ENCODE data around the gene ULBP1. TPM values are rescaled to one million over a fixed set of nuclear protein-coding genes. Genes with fewer than 3 reads are reported as not detected.

The ULBP1 gene
- total RNA-seq, 4 donors from 2014 or later: 0.32 to 0.38 TPM; not detected in 2

DNA sequence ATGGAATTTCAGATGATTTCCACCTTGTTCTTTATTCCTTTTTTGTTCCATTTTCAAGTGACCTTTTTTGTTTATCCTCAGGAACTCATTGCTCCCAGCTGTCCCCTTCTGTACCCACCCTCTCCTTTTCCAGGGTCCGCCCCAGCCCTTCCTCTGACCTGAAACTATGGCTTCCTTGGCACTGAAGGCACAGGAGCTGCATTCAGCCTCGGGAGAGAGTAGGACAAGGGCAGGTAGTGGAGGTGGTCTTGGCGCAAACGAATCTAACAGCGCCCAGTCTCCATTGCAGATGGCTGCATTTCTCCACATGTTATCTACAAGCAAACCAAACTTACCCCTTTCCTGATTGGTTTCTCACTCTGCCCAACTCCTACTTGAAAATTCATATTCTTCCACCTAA lies 30.7 kb upstream of the ULBP1 start:
- peak in 1 of 2 donors; percentile 65 for DNase-seq (ENCODE audit: low spot score in 2 of 2)
- WGBS, 2 donors: 50 to 70% methylated on average over 5 of the region's 5 CpGs
- no peak for TF ChIP-seq POLR2A (IDR thresholded peaks at IDR 0.05)
- TF ChIP-seq, protein P1, sequence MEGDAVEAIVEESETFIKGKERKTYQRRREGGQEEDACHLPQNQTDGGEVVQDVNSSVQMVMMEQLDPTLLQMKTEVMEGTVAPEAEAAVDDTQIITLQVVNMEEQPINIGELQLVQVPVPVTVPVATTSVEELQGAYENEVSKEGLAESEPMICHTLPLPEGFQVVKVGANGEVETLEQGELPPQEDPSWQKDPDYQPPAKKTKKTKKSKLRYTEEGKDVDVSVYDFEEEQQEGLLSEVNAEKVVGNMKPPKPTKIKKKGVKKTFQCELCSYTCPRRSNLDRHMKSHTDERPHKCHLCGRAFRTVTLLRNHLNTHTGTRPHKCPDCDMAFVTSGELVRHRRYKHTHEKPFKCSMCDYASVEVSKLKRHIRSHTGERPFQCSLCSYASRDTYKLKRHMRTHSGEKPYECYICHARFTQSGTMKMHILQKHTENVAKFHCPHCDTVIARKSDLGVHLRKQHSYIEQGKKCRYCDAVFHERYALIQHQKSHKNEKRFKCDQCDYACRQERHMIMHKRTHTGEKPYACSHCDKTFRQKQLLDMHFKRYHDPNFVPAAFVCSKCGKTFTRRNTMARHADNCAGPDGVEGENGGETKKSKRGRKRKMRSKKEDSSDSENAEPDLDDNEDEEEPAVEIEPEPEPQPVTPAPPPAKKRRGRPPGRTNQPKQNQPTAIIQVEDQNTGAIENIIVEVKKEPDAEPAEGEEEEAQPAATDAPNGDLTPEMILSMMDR (IDR thresholded peaks at IDR 0.05): no peak
- no peak overlapping the region for H3K4me3 ChIP-seq (ENCODE audit: low read depth, poor library complexity, severe bottlenecking)
- intact Hi-C loops (cut with DNase I; ENCODE audit: low total_unique reads): loop anchor here (5.0 kb wide), 1 partner anchor 84 kb away; no protein-coding TSS in a partner anchor

DNA sequence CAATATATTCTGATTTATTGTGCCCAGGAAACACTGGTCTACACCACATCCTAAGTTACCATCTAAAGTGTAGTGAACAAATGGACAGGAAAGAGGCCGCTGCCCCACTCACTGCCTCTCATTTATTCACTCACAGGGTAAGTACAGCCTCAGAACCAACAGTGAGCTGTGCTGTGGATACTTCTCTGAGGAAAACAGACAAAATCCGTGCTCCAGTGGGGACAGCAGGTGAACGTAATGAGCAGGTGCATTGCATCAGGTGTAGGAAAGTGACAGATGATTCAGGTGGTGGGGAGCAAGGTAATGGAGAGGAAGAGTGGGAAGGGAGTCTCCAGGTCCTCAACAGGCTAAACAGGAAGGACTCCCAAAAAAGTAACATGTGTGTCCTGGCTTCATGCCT lies 30.3 kb upstream of the ULBP1 start:
- no peak for TF ChIP-seq POLR2A (IDR thresholded peaks at IDR 0.05)
- TF ChIP-seq, protein P1 (IDR thresholded peaks at IDR 0.05): no peak
- no peak overlapping the region for H3K4me3 ChIP-seq (ENCODE audit: low read depth, poor library complexity, severe bottlenecking)
- peak in 1 of 2 donors; percentile 60 for DNase-seq (ENCODE audit: low spot score in 2 of 2)
- intact Hi-C loops (cut with DNase I; ENCODE audit: low total_unique reads): loop anchor here (5.0 kb wide), 1 partner anchor 84 kb away; no protein-coding TSS in a partner anchor
- WGBS, 2 donors: 41 to 44% methylated on average over 3 of the region's 3 CpGs

DNA sequence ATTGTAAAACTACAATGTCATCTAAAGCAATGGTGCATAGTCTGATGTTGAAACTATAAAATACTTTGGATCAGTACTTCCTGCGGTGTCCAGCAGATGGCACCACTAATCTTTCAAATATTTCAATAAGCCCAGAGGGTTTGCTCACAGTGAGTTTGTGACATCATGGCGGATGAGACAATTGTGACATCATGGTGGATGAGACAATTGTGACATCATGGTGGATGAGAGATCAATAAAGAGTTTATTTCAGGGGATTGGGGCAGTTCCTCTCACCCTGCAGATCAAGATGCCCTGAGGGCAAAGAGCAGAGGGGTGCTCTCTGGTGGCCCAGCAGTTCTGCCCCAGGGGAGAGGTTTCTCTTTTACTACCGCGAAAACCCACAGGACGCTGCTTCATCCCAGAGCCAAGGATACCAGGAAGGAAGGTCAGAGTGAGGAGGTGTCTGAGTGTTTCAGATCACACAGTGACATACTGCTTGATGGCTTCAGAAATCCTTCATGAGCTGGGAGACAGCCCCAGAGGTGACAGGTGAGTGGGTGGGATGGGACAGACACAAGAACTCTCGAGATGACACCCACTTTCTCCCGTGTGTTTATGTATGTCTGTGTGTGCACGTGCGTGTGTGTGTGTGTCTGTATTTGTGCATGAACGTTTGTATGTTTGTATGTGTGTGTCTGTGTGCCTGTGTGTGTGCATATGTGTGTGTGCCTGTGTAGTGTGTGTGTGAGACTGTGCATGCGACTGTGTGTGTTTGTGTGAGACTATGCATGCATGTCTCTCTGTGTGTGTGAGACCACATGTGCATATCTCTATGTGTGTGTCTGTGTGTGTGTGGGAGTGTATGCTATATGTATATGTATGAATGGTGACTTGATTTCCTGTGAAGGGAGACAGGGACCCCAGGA lies 29.2 kb upstream of the ULBP1 start:
- TF ChIP-seq POLR2A (IDR thresholded peaks at IDR 0.05): no peak
- TF ChIP-seq, protein P1 (IDR thresholded peaks at IDR 0.05): peak in 2 of 3 donors; percentile 4 to 48
- WGBS, 2 donors: 35 to 37% methylated on average over 11 of the region's 11 CpGs
- intact Hi-C loops (cut with DNase I; ENCODE audit: low total_unique reads): loop anchor here (5.0 kb wide), 1 partner anchor 83 kb away; no protein-coding TSS in a partner anchor
- no peak overlapping the region for H3K4me3 ChIP-seq (ENCODE audit: low read depth, poor library complexity, severe bottlenecking)
- DNase-seq (ENCODE audit: low spot score in 2 of 2): peak; percentile 70 to 90

DNA sequence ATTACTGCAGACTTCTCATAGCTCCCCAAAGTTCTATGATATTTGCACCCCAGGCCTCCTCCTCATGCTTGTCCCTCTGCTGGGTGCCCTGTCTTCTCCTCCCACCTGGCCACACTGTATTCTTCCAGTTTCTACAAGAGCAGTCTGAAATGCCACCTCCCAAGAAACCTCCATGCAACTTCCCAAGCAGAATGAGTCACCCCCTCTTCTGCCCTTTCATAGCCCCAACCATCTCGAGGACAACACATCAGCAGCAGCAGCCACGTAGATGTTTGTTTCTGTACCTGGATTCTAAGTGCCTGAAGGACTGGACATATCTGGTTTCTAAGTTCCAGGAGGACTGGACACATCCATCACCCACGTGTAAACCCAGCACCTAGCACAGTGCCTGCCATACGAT lies 28.5 kb upstream of the ULBP1 start:
- TF ChIP-seq, protein P1 (IDR thresholded peaks at IDR 0.05): no peak
- no peak for TF ChIP-seq POLR2A (IDR thresholded peaks at IDR 0.05)
- WGBS, 2 donors: 55 to 59% methylated on average over 4 of the region's 4 CpGs
- intact Hi-C loops (cut with DNase I; ENCODE audit: low total_unique reads): no loop called here
- H3K4me3 ChIP-seq (ENCODE audit: low read depth, poor library complexity, severe bottlenecking): no peak overlapping the region
- peak in 1 of 2 donors; percentile 15 for DNase-seq (ENCODE audit: low spot score in 2 of 2)

DNA sequence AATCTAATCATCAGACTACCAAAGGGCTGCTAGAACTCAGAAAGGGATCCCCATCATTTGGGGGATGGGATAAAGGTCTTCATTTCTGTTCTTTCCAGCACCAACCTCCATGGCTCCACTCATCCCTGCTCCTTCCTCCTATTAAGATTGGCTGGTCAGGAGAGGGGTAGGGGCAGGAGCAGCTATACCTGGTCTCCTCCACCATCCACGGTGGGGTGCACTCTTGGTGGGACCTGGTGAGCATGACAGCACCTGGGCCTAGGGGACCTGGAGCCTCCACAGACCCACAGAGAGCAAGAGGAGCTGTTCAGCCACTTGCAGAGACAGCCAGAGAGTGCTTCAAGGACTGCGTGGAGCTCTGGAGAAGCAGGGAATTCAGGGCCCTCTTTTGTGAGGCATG lies 28.1 kb upstream of the ULBP1 start:
- intact Hi-C loops (cut with DNase I; ENCODE audit: low total_unique reads): no loop called here
- no peak overlapping the region for H3K4me3 ChIP-seq (ENCODE audit: low read depth, poor library complexity, severe bottlenecking)
- WGBS, 2 donors: 59 to 63% methylated on average over 2 of the region's 2 CpGs
- peak in 1 of 2 donors; percentile 53 for DNase-seq (ENCODE audit: low spot score in 2 of 2)
- TF ChIP-seq, protein P1 (IDR thresholded peaks at IDR 0.05): no peak
- no peak for TF ChIP-seq POLR2A (IDR thresholded peaks at IDR 0.05)
